RCC 7860 (cell line): Measurements from ENCODE around the gene TARM1.
"Not testable (repeated sequence)": the region's sequence is repeated elsewhere in the genome, so short reads cannot be mapped to it uniquely, and the experiment has no call there.

Experiments
- DNase-seq: peaks from one replicate; pipeline ENCODE4 v3.0.0-alpha.2; 2015; ENCODE audit warnings: low spot score
- FAIRE-seq: peaks from 2 replicates; lab custom pipeline; 2012; peaks lifted over from hg19 to GRCh38; lab: Jason Lieb, UNC

Gene TARM1

DNA sequence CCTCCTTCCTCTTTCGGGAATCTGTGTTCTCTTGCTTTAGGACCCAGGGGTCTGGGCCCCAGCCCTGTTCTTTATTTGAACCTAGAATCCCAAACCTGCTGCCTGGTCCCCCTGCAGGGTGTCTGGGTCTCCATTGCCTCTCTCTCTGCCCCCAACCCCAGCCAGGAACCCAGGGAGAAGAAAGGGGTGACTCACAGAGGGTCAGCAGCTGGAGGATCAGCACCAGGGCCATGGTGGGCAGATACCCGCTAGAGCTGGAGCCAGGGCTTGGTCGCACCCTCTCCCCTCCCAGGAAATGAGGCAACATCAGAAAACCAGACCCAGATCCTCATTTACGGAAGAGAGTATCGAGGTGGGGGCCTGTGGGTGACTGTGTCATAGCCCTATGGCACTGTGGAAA lies 19.4 kb upstream of the TARM1 start, which contains the start of gene OSCAR:
Gene OSCAR, minus strand, starts transcription at position 243 of the 400 bp plus-strand sequence. Its CDS starts 11 bp downstream, at position 232.
- FAIRE-seq (no peak), DNase-seq (no peak)

DNA sequence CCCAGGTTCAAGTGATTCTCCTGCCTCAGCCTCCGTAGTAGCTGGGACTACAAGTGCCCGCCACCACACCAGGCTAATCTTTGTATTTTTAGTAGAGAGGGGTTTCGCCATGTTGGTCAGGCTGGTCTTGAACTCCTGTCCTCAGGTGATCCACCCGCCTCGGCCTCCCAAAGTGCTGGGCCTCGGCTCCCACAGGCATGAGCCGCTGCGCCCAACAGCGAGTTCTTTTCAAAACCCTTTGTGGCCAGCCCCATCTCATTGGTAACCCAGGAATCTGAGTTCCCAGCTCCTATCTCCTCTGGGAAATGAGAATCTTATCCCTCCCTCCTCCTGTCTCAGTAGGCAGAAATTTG lies 18.7 kb upstream of the TARM1 start:
- not testable (repeated sequence) for FAIRE-seq

DNA sequence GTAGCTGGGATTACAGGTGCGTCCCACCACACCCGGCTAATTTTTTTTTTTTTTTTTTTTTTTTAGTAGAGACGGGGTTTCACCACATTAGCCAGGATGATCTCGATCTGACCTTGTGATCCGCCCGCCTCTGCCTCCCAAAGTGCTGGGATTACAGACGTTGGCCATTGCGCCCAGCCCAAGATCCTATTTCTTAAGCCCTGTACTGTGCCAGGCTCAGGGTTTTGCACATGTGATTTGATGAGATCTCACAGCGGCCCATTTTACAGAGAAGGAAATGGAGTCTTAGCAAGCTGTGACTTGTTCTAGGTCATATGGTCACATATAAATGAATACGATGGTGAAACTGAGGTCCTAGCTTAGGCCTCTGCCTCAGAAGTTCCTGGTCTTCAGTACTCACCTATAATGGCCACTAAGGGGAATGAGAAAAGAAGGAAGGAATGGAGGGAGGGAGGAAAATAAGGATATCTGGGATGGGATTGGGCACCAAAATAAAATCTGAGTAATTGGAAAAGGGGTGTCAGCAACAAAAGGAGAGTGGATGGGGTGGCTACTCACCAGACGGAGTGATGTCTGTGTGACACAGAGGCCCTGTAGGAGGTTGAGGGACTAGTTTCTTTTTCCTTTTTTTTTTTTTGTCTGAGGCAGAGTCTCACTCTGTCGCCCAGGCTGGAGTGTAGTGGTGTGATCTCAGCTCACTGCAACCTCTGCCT lies 18.2 kb upstream of the TARM1 start:
- FAIRE-seq (no peak), DNase-seq (no peak)

More for the DNA sequence above, 18.7 kb upstream of the TARM1 start:
- DNase-seq = not testable (repeated sequence)

DNA sequence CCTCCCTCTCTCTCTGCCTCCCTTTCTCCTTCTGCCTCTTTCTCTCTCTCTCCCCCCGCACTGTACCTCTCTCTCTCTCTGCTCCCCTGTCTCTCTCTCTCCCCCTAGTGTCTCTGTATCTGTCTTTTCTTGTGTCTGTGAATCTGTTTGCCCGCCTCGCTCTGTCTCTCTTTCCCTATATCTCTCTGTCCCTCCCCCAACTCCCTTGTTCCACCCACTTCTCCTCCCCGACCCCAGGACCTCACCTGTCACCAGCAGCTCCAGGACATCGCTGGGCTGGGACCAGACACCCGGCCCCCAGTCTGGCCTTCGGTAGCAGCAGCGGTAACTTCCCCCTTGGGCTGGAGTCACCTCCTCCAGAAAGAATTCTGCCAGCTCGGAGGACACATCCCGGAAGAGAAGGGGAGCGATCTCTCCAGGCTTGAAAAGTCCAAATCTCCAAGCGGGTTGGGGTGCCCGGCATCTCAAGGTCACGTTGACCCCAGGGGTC lies 15.5 kb upstream of the TARM1 start:
- DNase-seq (peak; percentile 11), FAIRE-seq (no peak)

DNA sequence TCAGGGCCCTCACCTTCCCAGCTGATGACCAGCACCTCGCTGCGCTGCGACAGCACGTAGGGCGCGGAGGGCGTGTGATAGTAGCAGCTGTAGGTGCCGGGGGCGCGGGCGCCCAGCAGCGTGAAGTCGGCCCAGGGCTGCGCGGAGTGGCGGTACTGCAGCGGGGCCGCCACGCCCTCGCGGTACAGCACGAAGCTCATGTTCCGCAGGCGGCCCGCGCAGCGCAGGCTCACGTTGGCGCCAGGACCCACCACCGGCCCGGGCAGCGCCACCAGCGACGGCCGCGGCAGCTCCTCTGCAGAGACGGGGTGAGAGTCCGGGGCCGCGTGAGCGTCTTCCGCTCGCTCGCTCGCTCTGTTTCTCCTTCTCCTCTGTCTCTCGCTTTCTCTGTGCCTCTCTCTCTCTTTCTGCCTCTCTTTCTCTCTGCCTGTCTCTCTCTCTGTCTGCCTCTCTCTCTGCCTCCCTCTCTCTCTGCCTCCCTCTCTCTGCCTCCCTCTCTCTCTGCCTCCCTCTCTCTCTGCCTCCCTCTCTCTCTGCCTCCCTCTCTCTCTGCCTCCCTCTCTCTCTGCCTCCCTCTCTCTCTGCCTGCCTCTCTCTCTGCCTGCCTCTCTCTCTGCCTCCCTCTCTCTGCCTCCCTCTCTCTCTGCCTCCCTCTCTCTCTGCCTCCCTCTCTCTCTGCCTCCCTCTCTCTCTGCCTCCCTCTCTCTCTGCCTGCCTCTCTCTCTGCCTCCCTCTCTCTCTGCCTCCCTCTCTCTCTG lies 14.9 kb upstream of the TARM1 start:
- not testable (repeated sequence) for FAIRE-seq, DNase-seq

DNA sequence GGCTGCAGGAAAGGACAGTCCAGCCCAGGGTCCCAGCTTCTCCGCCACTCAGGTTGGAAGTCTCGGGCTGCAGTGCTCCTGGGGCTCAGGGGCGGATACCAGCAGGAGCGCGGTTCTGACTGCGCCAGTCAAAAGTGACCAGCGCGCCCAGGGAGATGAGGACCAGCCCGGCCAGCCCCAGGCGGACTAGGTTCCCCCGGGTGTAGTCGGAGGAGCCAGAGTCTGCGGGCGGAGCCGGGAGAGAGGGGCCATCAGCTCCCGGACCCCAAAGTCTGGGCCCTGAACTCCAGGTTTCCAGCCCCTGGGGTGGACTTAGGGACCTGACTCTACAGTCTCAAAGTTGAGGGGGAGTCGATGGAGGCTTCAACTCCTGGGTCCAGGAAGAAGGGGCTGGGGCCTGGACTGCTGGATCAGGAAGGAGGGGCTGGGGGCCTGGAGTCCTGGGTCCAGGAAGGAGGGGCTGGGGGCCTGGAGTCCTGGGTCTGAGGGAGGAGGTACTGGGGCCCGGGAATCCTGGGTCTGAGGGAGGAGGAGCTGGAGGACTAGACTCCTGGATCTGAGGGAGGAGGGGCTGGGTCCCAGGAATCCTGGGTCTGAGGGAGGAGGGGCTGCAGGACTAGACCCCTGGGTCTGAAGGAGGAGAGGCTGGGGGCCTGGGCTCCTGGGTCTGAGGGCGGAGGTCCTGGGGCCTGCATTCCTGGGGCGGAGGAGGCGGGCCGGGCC lies 14.1 kb upstream of the TARM1 start:
- FAIRE-seq (no peak), DNase-seq (no peak)

DNA sequence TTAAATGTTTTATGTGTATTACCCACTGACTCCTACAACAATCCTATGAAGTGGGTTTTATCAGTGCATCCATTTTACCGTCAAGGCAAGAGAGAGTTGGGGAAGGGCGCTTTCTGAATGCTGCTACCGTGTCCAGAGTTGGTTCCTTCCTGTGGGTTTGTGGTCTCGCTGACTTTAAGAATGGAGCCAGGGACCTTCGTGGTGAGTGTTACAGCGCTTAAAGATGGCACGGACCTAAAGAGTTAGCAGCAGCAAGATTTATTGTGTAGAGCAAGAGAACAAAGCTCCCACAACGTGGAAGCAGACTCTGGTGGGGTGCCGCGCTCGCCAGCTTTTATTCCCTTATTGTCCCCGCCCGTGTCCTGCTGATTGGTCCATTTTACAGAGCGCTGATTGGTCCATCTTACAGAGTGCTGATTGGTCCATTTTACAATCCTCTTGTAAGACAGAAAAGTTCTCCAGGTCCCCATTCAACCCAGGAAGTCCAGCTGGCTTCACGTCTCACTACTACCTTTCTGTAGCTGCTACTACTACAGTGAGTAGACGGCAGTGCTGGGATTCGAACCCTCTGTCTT lies 13.3 kb upstream of the TARM1 start:
- DNase-seq (no peak), FAIRE-seq (no peak)

DNA sequence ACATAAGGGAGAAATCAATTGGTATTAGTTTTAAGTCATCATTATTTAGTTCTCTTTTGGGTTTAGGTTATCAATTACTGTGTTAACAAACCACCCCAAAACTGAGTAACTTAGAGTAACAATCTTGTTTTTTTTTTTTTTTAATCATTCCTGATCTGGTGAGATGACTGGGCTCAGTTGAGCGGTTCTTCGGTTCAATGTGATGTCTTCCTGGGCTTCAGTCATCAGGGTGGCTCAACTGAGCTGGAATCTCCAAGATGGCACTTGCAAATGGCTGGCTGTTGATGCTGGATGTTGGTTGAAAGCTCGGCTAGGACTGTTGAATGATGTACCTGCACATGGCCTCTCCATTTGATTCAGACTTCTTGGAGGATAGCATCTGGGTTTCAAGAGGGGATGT lies 3.2 kb upstream of the TARM1 start:
- FAIRE-seq (no peak), DNase-seq (no peak)

DNA sequence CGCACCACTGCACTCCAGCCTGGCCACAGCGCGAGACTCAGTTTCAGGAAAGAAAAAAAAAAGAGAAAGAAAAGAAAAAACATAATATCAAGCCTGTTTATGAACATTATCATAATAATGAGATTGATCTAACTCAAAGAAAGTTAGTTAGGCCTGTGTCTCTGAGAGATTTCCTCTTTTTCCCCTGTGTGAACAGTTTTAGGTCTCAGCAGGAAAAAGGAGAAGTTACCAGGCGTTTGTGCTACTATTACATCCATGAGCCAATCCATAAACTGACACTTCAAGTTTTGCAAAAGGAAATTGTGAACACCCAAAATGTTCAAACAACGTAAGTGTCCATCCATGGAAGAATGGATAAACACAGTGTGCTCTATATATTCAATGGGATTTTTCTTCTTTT lies 3.8 kb downstream of the TARM1 start:
- FAIRE-seq (no peak), DNase-seq (no peak)

DNA sequence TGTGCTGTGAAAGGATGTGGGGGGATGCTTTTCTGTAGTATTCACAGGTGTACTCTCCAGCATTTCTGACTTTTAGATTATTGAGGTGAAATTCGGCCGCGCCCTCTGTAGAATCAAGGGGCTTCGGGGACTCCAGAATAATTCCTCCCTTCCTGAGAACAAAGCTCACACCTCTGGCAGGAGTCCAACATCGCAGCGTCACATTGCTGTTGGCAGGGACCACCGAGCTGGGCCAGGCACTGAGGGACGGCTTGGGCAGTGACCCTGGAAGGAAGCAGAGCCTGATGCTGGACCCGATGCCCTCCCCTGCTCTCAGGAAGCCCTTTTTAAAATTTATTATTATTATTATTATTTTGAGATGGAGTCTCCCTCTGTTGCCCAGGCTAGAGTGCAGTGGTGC lies 6.3 kb downstream of the TARM1 start:
- FAIRE-seq (no peak), DNase-seq (no peak)

DNA sequence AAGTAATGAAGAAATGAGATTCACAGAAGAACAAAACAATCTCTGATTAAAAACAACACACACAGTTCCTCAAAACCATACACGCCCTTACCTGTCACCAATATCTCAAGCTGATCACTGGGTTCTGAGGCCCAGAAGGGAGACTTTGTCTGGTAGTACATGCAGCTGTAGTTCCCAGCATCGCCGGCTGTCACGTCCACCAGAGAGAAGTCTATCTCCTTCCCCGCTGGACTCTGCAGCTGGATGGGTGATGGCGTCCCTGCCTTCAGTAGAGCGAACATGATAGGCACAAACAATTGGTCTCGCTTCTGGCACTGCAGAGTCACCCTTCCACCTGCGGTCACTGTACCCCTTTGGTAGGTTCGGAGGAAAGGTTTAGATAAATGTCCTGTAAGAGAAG lies 7.3 kb downstream of the TARM1 start:
- DNase-seq (no peak), FAIRE-seq (no peak)

DNA sequence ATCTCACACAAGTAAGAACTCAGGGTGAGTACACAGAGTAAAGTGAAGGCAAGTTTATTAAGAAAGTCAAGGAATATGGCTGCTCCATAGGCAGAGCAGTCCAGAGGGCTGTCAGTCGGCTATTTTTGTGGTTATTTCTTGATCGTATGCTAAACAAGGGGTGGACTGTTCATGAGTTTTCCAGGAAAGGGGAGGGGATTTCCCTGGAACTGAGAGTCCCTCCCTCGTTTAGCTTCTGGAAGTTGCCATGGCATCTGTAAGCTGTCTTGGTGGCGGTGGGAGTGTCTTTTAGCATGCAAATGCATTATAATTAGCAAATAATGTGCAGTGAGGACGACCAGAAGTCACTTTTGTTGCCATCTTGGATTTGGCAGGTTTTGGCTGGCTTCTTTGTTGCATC lies 11.7 kb downstream of the TARM1 start:
- DNase-seq = no peak
- no peak for FAIRE-seq

DNA sequence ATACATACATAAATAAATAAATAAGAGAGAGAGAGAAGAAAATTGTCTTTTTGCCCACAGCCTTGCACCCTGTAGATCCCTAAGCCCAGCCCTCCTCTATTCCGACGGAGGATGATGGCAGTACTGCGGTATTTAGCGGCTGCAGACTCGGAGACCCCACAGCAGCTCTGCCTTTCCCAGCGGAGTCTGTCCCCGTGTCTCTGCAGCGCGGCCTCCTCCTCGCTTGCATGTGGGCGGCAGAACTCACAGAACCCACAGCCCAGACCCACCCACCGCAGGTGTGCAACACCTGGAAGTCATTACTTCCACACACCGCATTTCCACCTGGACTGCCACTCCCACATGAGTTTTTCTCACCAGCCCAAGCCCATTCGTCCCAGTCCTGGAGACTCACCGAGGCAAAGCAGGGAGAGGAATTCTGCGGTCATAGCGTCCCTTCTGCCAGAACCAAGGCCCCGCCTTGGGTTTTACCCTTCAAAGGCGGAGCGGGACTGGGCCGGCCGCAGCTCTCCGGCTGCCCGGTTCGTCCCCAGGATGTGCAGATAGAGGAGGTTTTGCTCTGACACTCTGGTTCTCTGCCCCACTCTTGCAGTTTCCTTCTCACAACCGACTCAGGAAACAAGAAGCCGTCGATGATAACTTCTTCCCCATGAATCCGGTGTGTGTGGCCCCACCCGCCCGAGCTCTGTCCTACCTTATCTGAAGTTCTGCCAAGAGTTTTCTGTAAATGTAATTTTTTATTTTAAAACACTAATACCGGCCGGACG lies 17.6 kb downstream of the TARM1 start, which contains the start of gene VSTM1:
Gene VSTM1, minus strand, starts transcription at position 548 of the 767 bp plus-strand sequence. Its CDS starts 120 bp downstream, at position 428.
- FAIRE-seq = no peak

DNA sequence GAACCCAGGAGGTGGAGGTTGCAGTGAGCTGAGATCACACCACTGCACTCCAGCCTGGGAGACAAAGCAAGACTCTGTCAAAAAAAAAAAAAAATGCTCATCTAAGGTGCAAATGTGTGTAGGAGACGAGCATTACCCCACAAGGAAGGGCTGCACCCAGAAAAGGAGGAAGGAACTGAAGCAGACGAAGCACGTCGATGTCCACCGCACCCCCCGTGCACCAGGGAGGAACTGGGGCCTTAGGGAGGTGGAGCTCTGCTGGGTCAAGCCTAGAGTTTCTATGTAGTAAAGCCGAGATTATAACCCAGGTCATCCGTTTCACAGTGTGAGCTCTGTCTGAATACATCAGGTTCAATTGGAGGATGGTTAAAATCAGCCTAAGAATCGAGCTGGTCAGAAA lies 18.5 kb downstream of the TARM1 start:
- FAIRE-seq (no peak), DNase-seq (no peak)

More for the DNA sequence above, 17.6 kb downstream of the TARM1 start, which contains the start of gene VSTM1:
- DNase-seq = no peak

DNA sequence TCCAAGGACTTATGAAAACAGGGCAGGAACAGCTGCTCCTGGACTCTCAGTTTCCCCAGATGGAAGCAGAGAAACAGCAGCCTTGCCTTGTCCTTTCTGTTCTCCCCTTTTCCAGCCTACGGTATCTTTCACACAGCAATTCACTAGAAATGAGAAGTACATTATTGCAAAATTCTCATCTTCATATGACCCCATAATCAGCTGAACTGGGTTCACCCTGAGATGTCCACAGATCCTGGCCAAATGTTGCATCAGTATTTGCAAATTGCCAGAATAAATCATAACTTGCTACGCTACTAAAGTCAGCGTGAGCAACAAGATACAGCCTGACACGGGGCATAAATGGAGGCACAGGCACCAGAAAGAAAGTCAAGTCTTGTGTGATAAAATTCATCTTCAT lies 33.5 kb downstream of the TARM1 start:
- no peak for DNase-seq
- no peak for FAIRE-seq

DNA sequence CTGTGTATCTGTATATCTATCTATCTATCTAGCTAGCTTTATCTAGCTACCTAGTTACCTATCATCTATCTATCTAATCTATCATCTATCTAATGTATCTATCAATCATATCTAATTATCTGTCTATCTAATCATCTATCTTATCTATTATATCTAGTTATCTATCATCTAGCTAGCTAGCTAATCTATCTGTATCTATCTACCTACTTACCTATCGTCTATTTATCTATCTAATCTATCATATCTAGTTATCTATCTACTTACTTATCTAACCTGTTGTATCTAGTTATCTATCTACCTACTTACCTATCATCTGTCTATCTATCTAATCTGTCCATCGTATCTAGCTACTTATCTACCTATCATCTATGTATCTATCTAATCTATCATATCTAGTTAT lies 35.4 kb downstream of the TARM1 start:
- FAIRE-seq (no peak), DNase-seq (no peak)

DNA sequence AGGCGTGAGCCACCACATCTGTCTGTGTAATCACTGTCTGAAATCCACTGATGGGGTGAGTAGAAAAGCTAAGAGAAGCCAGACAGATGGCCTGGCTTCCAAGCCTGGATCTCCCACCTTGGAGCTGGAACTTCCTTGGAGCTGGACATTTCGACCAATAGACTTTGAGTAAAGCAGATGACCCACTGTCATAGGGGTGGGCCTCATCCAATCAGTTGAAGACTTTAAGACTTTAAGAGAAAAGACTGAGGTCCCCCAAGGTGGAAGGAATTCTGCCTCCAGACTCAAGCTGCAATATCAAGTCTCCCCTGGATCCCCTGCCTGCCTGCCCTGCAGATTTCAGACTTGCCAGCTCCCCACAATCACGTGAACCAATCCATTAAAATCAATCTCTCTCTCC lies 38.2 kb downstream of the TARM1 start:
- DNase-seq (no peak), FAIRE-seq (no peak)

DNA sequence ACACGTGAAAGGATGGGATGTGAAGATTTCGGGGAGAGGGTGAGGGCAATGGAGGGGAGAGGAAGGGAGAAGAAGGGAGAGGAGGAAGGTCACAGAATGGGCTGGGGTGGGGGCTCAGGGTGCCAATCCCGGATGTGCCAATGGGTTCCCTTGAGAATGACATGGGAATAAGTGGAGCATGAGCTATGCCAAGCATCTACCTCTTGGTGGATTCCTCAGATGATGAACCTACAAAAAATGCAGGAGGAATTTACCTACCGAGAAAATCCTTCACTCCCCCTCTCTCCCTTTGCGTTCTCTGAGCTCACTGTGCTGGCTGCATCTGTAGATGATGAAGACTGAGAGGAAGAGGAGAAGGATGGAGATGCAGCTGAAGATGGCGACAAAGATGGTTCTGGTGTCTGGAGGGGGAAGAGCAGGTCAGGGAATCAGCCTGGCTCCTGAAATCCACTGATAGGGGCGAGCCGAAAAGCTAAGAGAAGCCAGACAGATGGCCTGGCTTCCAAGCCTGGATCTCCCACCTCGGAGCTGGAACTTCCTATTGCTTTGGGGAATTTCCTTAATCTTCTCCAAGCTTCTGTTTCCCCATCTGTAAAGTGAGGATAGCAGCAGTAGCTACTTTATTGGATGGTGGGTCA lies 39.1 kb downstream of the TARM1 start:
- FAIRE-seq (no peak), DNase-seq (peak; percentile 70)

DNA sequence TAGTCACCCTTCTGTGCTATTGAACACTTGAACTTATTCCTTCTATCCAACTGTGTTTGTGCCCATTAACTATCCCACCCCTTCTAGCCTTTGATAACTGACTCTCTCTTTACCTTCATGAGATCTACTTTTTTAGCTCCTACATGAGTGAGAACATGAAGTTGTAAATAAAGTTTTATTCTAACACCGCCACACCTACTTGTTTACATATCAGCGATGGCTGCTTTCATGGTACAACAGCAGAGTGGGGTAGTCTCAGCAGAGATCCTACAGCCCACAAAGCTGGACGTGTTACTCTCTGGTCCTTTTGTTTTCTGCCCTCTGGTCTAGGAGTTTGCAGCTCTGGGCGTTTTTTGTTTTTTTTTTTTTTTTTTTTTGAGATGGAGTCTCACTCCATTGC lies 41.2 kb downstream of the TARM1 start:
- FAIRE-seq (no peak), DNase-seq (no peak)

DNA sequence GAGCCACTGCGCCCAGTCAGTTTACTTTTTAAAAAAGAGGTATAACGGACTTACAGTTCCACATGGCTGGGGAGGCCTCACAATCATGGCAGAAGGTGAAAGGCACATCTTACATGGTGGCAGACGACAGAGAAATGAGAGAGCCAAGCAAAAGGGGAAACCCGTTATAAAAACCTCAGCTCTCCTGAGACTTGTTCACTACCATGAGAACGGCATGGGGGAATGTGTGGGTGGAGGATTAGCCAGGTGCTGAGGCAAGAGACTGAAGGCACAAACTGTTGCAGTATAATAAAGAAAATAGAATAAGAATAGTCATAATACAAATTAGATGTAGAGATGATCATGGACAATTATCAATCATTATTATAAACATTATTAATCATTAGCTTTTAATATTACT lies 44.6 kb downstream of the TARM1 start:
- DNase-seq, FAIRE-seq: not testable (repeated sequence)
